ENCODE data around the gene TKTL2. TPM values are rescaled to one million over a fixed set of nuclear protein-coding genes. Genes with fewer than 3 reads are reported as not detected.

The TKTL2 gene
- total RNA-seq, 1 experiment from 2014 or later = not detected

DNA sequence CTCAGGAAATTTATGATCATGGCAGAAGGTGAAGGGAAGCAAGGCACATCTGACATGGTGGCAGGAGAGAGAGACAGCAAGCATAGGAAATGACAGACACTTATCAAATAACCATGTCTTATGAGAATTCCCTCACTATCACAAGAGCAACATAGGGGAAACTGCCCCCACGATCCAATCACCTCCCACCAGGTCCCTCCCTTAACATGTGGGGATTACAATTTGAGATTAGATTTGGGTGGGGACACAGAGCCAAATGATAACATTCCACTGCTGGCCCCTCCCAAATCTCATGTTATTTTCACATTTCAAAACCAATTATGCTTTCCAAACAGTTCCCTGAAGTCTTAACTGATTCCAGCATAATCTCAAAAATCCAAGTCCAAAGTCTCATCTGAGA is 12.8 kb upstream of the TKTL2 start:
- Mint-ChIP-seq H3K27me3 (ENCODE audit: low read depth) (no peaks in the 10 kb centered on the region), H3K4me3 (no peak overlapping the region), H3K27ac (no peak overlapping the region), H3K9me3 (peaks cover 0 to 2% of the 10 kb centered on the region in 2 experiments; a peak in 1 of 5 replicates), H3K36me3 (ENCODE audit: insufficient read depth in 1 of 3, low read depth in 3 of 3) (no peaks in the 10 kb centered on the region; a peak in 1 of 7 replicates), H3K4me1 (0 out of 4 replicates have a peak, but pooled peaks cover 0 to 2% of the 10 kb centered on the region in 2 experiments)
- Histone ChIP-seq H2AK5ac (ENCODE audit: insufficient read length, low read length) (no peak overlapping the region), H4K8ac (replicated peaks; ENCODE audit: insufficient read length, low read depth, low read length) (no peak overlapping the region), H3K18ac (ENCODE audit: insufficient read length, low read depth, low read length) (no peak overlapping the region), H3K79me2 (ENCODE audit: insufficient read depth, low read length) (no peaks in the 10 kb centered on the region), H3K27me3 (ENCODE audit: insufficient read depth, low read length) (no peaks in the 10 kb centered on the region), H3K56ac (ENCODE audit: insufficient read length, low read depth, low read length) (no peak overlapping the region), H3K14ac (ENCODE audit: insufficient read depth, low read length) (no peak overlapping the region), H3K27ac (ENCODE audit: insufficient read length, low read depth, low read length) (no peak overlapping the region), H3K23me2 (ENCODE audit: insufficient read length, low read depth, low read length, poor library complexity, severe bottlenecking) (no peaks in the 10 kb centered on the region), H2AFZ (ENCODE audit: low read length) (no peak overlapping the region), H3T11ph (ENCODE audit: low read length) (no peak overlapping the region), H2BK12ac (ENCODE audit: insufficient read length, low read depth, low read length) (no peak overlapping the region), H2BK20ac (ENCODE audit: low read depth, low read length, poor library complexity, severe bottlenecking) (no peak overlapping the region), H3K4me1 (ENCODE audit: insufficient read depth, low read length) (no peaks in the 10 kb centered on the region), H4K91ac (ENCODE audit: insufficient read length, low read depth, low read length) (no peak overlapping the region), H2BK120ac (ENCODE audit: low read depth, low read length, poor library complexity, severe bottlenecking) (no peak overlapping the region), H3K9me3 (ENCODE audit: control insufficient read depth, low read depth, low read length) (no peaks in the 10 kb centered on the region), H2BK5ac (ENCODE audit: insufficient read length, low read length) (no peak overlapping the region), H2BK15ac (ENCODE audit: low read depth, low read length) (no peak overlapping the region), H3K9ac (ENCODE audit: extremely low read depth, insufficient read length, low read length) (no peak overlapping the region), H3K4me2 (ENCODE audit: insufficient read depth, insufficient read length, low read length) (no peak overlapping the region), H3K23ac (ENCODE audit: insufficient read length, low read depth, low read length) (no peak overlapping the region), H4K20me1 (ENCODE audit: control insufficient read depth, insufficient read depth, insufficient read length) (no peaks in the 10 kb centered on the region), H3K4ac (ENCODE audit: low read depth, low read length) (no peak overlapping the region), H3K79me1 (ENCODE audit: insufficient read depth, low read depth, low read length, poor library complexity, severe bottlenecking) (no peaks in the 10 kb centered on the region), H4K5ac (ENCODE audit: insufficient read length, low read depth, low read length) (no peak overlapping the region)
- no peak for DNase-seq
- WGBS (ENCODE audit: extremely low coverage, insufficient read length, low lambda C conversion rate) = no CpG with 5 or more reads among the region's 1 CpG
- TF ChIP-seq, protein P1, sequence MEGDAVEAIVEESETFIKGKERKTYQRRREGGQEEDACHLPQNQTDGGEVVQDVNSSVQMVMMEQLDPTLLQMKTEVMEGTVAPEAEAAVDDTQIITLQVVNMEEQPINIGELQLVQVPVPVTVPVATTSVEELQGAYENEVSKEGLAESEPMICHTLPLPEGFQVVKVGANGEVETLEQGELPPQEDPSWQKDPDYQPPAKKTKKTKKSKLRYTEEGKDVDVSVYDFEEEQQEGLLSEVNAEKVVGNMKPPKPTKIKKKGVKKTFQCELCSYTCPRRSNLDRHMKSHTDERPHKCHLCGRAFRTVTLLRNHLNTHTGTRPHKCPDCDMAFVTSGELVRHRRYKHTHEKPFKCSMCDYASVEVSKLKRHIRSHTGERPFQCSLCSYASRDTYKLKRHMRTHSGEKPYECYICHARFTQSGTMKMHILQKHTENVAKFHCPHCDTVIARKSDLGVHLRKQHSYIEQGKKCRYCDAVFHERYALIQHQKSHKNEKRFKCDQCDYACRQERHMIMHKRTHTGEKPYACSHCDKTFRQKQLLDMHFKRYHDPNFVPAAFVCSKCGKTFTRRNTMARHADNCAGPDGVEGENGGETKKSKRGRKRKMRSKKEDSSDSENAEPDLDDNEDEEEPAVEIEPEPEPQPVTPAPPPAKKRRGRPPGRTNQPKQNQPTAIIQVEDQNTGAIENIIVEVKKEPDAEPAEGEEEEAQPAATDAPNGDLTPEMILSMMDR (conservative IDR thresholded peaks at IDR 0.05) = no peak

Data from H9 (cell line).